OCI-LY3 (cell line): Measurements from ENCODE around the gene CHD6.

Experiments used
- CTCF ChIP-seq: fragments of 200-600, 300-600 bp; sonication (generic); IDR thresholded peaks from 2 replicates; pipeline ENCODE4 v1.5.1; 2014; ENCODE audit warnings: antibody characterized with exemption, low read length, low read depth
- EZH2phosphoT487 ChIP-seq: fragments of 200-600 bp; shearing (Covaris generic); IDR thresholded peaks from 2 replicates; pipeline ENCODE4 v1.6.1; 2018; ENCODE audit warnings: antibody characterized with exemption, mixed run types, low read depth

GRCh38 chr20:41499961-41500725 lies 118.0 kb downstream of the CHD6 start:
- TF ChIP-seq CTCF (no peak), EZH2phosphoT487 (no peak)
